HG03064 (cell line): Measurements from ENCODE around the gene KCNQ1.

Source experiments
- ATAC-seq: cut with Tn5 transposase; IDR thresholded peaks from one replicate; pipeline ENCODE4 v1.9.1; 2021; ENCODE audit warnings: low read depth; ENCODE audit not compliant: unreplicated experiment

KCNQ1 gene

DNA sequence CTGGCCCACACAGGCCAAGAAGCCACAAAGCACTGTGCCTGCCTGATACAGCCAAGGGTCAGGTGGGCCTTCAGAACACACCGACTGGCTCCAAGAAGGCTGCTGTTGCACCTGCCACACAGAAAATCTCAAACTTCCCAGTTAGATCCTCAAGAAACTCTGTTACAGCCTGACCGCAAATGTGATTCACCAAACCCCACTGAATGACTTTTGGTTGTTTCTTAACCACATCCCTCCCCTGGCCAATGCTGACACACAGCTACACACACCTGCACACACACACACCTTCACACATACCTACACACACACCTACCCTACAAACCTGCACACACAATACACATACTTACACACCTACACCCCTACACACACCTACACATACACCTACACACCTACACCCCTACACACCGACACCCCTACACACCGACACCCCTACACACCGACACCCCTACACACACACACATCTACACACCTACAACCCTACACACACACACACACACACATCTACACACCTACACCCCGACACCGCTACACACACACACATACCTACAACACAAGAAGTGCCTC lies 409.3 kb downstream of the KCNQ1 start:
- ATAC-seq, result no peak

GRCh38 chr11:2855162-2855561 lies 410.4 kb downstream of the KCNQ1 start:
- ATAC-seq, result no peak

GRCh38 chr11:2857276-2857675 lies 412.5 kb downstream of the KCNQ1 start:
- ATAC-seq, result no peak

- ATAC-seq, result no peak
Measured at GRCh38 chr11:2857918-2858317, 413.1 kb downstream of the KCNQ1 start.

DNA sequence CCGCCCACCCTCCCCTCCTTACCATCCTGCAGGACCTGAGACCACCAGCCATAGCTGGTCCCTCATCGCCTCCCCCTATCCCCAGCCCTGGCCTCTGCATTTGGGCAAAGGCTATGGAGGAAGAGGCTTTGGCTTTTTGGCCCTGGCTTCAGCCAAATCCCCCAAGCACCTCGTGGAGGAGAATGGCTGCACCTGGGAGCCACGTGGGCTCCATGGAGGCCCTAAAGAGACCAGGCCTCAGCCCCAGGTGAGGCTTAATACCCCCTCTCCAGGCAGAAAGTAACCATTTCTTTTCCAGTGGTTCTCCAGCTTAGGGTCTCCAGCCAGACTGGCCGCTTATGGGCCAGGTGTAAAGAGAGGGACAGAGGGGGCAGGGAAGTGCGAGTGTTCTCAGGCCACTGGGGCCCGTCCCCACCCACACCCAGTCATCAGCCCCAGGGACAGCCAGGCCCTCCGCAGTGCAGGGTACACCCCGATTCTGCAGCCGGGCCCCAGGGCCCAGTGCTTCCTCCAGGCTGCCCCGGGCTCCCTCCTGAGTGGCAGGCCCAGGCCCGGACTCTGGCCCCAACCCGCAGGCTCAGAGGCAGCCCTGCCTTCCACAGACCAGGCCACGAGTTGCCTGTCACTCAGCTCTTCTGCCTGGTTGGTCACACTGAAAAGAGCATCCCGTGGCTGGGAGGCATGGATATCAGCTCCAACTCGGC lies 414.3 kb downstream of the KCNQ1 start:
- no peak for ATAC-seq

GRCh38 chr11:2859699-2860037 lies 414.9 kb downstream of the KCNQ1 start:
- ATAC-seq, result no peak

GRCh38 chr11:2860636-2861035 lies 415.8 kb downstream of the KCNQ1 start:
- no peak for ATAC-seq

DNA sequence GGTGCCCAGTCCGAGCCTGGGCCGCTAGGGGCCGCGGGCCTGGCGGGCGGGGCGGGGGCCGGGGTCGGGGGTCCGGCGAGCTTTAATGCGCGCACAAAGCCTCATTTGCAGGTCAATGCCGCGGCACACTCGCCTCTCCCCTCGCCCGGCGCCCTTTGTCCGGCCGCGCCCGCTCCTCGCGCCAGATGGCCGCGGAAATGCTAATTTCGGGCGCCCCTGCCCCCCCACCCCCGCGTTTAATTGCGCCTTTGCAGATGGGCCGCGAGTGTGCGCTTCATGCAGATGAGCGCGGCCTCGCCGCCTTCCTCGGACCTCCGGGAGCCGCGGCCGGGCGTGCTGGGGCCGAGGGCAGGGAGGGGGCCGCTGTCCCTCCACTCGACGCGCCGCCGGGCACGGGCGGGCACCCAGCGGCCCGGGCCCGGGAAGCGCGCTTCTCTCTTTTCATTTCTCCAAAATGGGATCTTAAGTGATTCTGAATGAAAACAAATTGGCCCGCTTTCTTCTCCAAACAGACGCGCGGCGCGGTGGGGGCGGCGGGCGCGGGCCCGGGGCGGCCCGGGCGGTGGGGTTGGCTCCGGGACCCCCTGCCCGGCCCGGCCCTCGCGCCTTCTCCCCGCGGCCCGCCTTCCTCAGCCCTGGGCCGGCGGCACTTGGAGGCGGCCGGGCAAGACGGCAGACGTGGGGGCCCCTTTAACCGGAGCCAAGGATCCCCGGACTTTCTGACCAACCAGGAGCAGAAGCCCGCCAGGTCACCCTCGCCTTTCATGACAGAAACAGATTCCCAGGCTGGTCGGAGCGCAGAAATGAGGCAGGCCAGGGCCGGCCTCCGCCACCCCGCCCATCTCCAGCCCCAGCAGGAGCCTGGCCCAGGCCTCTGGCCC lies 417.8 kb downstream of the KCNQ1 start:
- no peak for ATAC-seq

- ATAC-seq, result no peak
Measured at GRCh38 chr11:2863276-2863618, 418.4 kb downstream of the KCNQ1 start.

- no peak for ATAC-seq
Measured at GRCh38 chr11:2864901-2865300, 420.1 kb downstream of the KCNQ1 start.

GRCh38 chr11:2865922-2866577 lies 421.2 kb downstream of the KCNQ1 start:
- no peak for ATAC-seq

DNA sequence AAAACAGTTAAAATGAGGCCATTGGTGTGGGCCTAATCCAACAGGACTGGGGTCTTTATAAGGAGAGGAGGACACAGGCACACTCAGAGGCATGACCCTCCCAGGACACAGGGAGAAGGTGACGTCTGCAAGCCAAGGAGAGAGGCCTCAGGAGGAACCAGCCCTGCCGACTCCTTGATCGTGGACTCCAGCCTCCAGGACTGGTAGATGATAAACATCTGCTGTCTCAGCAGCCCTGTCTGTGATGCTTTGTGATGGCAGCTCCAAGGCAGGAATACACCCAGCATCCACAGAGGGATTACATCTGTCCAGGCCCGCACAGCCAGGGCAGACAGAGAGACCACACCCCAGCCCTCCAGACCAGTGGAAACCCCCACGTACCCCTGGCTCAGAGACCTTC lies 422.3 kb downstream of the KCNQ1 start:
- ATAC-seq, result no peak

- ATAC-seq, result no peak
Measured at GRCh38 chr11:2867722-2868505, 423.1 kb downstream of the KCNQ1 start.

DNA sequence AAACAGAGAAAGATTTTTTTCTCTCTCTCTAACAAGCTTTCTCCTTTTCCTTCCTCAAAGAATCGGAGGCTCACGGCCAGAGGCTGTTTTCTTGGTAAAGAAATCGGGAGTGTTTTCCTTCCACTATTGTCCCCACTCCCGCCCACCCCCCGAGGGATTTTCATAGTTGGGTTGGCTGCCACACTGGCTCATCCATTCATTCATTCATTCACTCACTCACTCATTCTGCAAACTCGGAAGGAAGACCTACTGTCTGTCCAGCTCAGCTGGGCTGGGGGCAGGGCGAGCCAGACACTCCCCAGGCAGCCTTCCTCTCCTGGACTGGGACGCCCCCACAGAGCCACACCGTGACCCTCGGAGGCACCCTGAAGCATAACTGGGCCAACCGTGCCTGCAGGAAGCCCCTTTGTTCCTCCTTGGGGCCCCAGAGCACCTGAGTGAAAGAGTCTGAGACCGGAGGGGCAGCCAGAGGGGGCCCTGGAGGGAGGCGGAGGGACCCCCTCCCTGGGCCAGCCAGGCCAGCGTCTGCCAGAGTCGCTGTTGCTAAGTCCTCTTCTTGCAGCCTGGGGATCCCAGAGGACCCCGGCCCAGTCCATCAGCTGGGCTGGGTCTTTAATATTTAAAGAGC lies 423.8 kb downstream of the KCNQ1 start:
- no peak for ATAC-seq

DNA sequence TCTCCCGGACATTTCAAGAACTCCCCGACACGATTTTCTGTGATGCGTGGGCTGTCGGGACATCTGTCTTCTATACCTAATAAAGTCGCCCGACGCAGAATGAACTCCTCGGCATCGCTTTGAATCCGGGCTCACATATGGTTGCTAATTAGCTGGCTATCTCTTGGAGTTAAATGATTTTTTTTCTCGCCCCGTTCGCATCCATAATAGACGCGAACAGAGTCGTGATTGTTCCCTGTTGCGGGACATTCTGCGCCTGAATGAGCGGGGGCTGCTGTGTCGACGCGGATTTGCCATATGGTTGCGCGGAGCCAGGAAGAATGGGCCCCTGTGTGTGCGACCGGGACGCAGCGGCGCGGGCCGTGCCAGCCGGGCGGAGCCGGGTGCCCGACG lies 424.3 kb downstream of the KCNQ1 start:
- ATAC-seq, result no peak

- no peak for ATAC-seq
Measured at GRCh38 chr11:2869561-2870427, 425.0 kb downstream of the KCNQ1 start.

DNA sequence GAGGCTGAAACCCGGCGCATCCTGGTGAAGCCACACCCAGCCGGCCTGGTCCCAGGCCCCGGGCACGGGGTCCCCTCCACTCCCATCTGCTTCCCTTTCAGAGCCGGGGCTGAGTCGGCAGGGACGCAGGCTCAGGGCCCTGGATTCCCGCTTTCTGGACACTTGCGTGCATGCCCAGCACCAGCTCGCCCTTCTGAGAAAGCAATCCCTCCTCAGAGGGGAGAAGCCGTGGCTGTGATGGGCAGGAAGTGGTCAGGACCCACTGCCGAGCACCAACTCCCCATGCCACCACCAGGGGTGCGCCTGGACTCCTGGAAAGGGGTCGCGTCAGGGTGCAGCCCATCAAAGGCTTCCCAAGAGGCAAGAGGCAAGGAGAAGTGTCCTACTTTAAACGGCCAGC lies 425.7 kb downstream of the KCNQ1 start:
- ATAC-seq, result no peak

GRCh38 chr11:2870969-2871680 lies 426.3 kb downstream of the KCNQ1 start:
- ATAC-seq, result no peak

DNA sequence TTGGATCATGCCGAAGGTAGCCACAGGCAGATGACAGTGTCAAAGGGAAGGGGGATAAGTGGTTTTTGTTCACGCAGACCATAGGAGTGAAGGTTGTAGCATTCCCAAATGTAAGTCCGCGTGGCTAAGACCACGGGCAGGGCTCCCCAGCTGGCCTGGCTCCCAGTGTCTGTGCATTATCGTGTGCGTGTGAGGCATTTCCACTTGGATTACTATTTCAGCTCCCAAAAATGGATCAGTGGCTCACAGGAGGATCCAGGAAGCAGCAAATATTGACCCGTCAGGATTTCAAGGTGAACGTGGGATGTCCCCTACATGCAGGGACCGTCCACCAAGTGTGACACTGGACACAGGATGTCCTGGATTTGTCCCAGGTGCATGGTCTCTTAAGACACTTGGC lies 430.2 kb downstream of the KCNQ1 start:
- no peak for ATAC-seq
